Heart left ventricle (tissue), 16 donors: ENCODE measurements around the gene HAGHL. TPM values are rescaled to one million over a fixed set of nuclear protein-coding genes. Genes with fewer than 3 reads are reported as not detected.

Source experiments
- ATAC-seq, 4 donors: fragments of 200-7000 bp; cut with Tn5 transposase; one replicate each; pipeline ENCODE4 v1.9.1; 2020 to 2022; ENCODE audit warnings: moderate library complexity in 4 of 4, mild to moderate bottlenecking in 3 of 4, moderate number of reproducible peaks in 1 of 4
- DNase-seq, 5 donors: peaks; one replicate each; pipeline ENCODE4 v3.0.0-alpha.2; 2020
- H3K27ac ChIP-seq, 12 donors: fragments of 200-600 bp; sonication (generic) in 4 of 12; one replicate each; pipeline versions ENCODE4 v1.5.0 to v1.8.0; 2016 to 2022; ENCODE audit warnings: mild to moderate bottlenecking in 2 of 12
- H3K27me3 ChIP-seq, 9 donors: fragments of 200-600 bp; sonication (generic) in 2 of 9; one replicate each; pipeline versions ENCODE4 v1.5.1 to v1.8.0; 2016 to 2022; ENCODE audit warnings: mild to moderate bottlenecking in 3 of 9
- H3K36me3 ChIP-seq, 9 donors: fragments of 200-600 bp; sonication (generic) in 2 of 9; one replicate each; pipeline versions ENCODE4 v1.5.0 to v1.8.0; 2018 to 2022; ENCODE audit warnings: mild to moderate bottlenecking in 2 of 9
- H3K4me1 ChIP-seq, 12 donors: fragments of 200-600 bp; sonication (generic) in 4 of 12; one replicate each; pipeline versions ENCODE4 v1.5.0 to v1.8.0; 2016 to 2022; ENCODE audit warnings: mild to moderate bottlenecking in 3 of 12
- H3K4me3 ChIP-seq, 12 donors: fragments of 200-600 bp; sonication (generic) in 4 of 12; one replicate each; pipeline versions ENCODE4 v1.5.0 to v1.8.0; 2017 to 2022; ENCODE audit warnings: mild to moderate bottlenecking in 9 of 12, moderate library complexity in 4 of 12
- H3K9me3 ChIP-seq, 12 donors: fragments of 200-600 bp; sonication (generic) in 4 of 12; one replicate each; pipeline versions ENCODE4 v1.5.0 to v1.8.0; 2016 to 2022; ENCODE audit warnings: mild to moderate bottlenecking in 1 of 12
- POLR2A ChIP-seq, 2 donors: fragments of 450-650 bp; IDR thresholded peaks; one replicate each; pipeline ENCODE4 v1.6.1; 2017; ENCODE audit warnings: antibody characterized with exemption in 2 of 2, mild to moderate bottlenecking in 2 of 2, moderate library complexity in 2 of 2
- WGBS, 4 donors: extraction: QIAGEN DNeasy Blood & Tissue Kit in 2 of 4; methylation state at CpG; one replicate each; pipeline versions ENCODE4 v1.1.5 to v1.1.7; 2013 to 2018; 5-methylcytosine and 5-hydroxymethylcytosine counted together
- intact Hi-C, 10 donors: fragments of 100-400 bp; cut with DNase I; formaldehyde crosslinking; loops; one replicate each; pipeline versions ENCODE4 v1.11.1 to v1.14.2; 2022
- polyA plus RNA-seq, 2 donors: library from polyadenylated mRNA; stranded (reverse); fragments of 200-250 nt; gene quantifications; one replicate each; pipeline ENCODE4 v1.2.3, GENCODE V29; 2013
- total RNA-seq, 9 donors: library from RNA; depleted of rRNA in 2 of 9; stranded (reverse); fragments of >200 nt in 2 of 9; fragmentation: NEBNext Ultra II Directional in 3 of 9; extraction: Animal tissue kit (Norgen Biotek cat#: 25700) in 3 of 9; gene quantifications; one replicate each; pipeline versions ENCODE4 v1.1.0 to v1.2.4, GENCODE V29; 2016 to 2023
- TF ChIP-seq, protein P1 (sequence below), 12 donors: fragments of 200-600 bp; sonication (generic) in 4 of 12; IDR thresholded peaks; one replicate each; pipeline versions ENCODE4 v1.5.0 to v1.8.0; 2018 to 2022; ENCODE audit warnings: antibody characterized with exemption in 12 of 12, mild to moderate bottlenecking in 5 of 12
- donor health status: ischemic (EF 13 %, LVEDD 7.1; RV severe dilation, severe dysfunction).
- donor health status: healthy with polysubstance abuse.
- donor health status: DM: no; HTN: yes; CAD: no.
- donor health status: DM: no; HTN: no; CAD: no.
- donor health status: ischemic (EF 25% LVEDD 6.9; RV normal size, moderate dysfunction).
- donor health status: ischemic (EF 25% LVEDD 5.7; RV mildly dilated, moderate dysfunction).
- donor health status: healthy.
- donor health status: DM: yes; HTN: yes; CAD: no.
- donor health status: ischemic (EF 35%, LVEDD 5.7; RV mildly dilated, moderate dysfunction).
- donor health status: nonischemic (EF 11% LVEDD 7.7; RV severe dilation, severe dysfunction).
- donor health status: DM: yes; HTN: yes; CAD: no.
- donor health status: PGD.
- donor health status: ischemic (EF 29% LVEDD 5.4; RV normal size, mild dysfunction).
- donor health status: nonischemic (EF 23%, LVEDD 6.1; RV moderate dilation, normal function).

The HAGHL gene
- total and polyA plus RNA-seq, 11 donors: 5.0 to 44.2 (median 11.9) TPM

DNA sequence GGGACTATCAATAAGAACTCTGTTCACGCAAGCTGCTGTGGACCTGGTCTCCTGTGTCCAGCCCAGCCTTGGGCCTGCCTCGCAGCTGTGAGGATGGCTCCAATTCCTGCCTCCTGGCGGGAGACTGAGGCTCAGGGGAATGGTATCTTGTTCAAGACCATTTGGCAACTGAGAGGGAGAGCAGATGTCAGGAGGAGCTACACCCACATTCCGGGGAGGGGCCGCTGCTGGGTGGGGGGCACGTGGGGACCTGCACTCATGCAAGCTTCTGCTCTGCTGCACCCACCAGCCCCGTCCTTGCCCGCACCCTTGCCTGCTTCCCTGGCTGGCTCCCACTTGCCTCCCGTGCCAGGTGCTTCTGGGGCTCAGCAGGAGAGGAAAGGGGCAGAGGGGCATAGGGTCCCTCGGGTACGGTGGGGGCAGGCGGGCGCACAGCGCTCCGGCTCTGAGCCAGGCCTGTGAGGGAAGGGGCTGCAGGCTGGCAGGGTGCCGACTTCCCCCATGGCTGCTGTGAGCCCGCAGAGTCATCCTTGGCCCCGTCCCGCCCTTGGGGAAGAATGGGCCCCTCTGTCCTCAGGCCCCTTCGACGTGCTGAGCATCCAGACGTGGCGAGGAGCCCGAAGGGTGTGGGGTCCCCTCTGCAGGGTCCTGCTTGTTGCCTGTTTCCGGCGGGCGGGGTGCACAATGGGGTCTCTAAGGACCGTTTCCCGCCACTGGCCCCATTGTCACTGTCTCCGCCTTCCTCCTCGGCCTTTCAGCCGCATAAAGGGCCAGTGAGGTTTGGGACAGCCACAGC, 9.3 kb upstream of the HAGHL start:
- WGBS, 4 donors: 75 to 86% (median 81%) methylated on average over 12 to 32 of the region's 32 CpGs

DNA sequence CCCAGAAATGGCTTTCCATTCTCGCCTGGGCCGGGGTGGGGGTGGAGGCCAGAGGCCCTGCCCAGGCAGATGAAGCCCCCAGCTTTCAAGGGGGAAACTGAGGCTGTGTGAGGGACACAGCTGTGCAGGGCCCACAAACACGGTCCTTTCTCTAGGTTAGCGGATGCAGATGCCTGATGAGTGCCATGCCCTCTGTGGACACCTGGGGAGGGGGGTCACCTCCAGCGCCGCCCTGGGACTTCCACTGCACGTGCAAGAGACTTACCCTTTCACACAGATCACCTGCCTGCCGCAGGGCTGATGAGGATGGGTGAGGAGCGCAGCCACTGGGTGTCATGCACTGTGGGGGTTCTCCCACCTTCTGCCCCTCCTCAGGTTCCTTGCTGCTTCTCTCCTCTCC, 8.5 kb upstream of the HAGHL start:
- H3K4me1 ChIP-seq: peaks cover 4 to 61% (median 42%) of the 10 kb centered on the region in 12 donors

More for the DNA sequence above, 9.3 kb upstream of the HAGHL start:
- peaks cover 0 to 4% (median 0%) of the 10 kb centered on the region in 9 donors for H3K36me3 ChIP-seq
- DNase-seq (no peak), ATAC-seq (no peak)
- no peaks in the 10 kb centered on the region for H3K9me3 ChIP-seq
- H3K27me3 ChIP-seq: peaks cover 0 to 18% (median 0%) of the 10 kb centered on the region in 9 donors
- peaks cover 4 to 61% (median 42%) of the 10 kb centered on the region in 12 donors for H3K4me1 ChIP-seq
- no peak overlapping the region for H3K27ac ChIP-seq
- no peak overlapping the region for H3K4me3 ChIP-seq
- intact Hi-C loops: loop anchor here in 1 of 10 donors (5.0 kb wide), 1 partner anchor 340 kb away; no protein-coding TSS in a partner anchor
- TF ChIP-seq POLR2A (IDR thresholded peaks at IDR 0.05): no peak
- TF ChIP-seq, protein P1, sequence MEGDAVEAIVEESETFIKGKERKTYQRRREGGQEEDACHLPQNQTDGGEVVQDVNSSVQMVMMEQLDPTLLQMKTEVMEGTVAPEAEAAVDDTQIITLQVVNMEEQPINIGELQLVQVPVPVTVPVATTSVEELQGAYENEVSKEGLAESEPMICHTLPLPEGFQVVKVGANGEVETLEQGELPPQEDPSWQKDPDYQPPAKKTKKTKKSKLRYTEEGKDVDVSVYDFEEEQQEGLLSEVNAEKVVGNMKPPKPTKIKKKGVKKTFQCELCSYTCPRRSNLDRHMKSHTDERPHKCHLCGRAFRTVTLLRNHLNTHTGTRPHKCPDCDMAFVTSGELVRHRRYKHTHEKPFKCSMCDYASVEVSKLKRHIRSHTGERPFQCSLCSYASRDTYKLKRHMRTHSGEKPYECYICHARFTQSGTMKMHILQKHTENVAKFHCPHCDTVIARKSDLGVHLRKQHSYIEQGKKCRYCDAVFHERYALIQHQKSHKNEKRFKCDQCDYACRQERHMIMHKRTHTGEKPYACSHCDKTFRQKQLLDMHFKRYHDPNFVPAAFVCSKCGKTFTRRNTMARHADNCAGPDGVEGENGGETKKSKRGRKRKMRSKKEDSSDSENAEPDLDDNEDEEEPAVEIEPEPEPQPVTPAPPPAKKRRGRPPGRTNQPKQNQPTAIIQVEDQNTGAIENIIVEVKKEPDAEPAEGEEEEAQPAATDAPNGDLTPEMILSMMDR (IDR thresholded peaks at IDR 0.05): no peak

DNA sequence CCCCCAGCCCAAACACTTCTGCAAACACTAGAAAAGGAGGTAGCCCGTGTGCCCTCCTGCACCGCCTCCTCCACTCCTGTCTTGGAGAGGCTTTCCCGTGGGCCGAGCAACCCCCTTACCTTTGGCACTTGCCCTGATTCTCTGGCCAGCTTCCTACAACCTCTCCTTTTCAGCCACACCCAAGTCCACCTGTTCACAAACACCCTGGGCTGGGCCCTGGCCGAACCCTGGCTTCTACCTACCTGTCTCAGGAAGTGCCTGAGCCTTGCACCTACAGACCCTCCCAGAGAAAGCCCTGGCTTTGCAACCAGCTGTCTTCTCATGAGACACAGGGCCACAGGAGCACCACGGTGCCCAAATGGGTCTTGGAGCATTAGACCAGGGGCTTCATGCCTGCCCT, 8.0 kb upstream of the HAGHL start:
- peaks cover 0 to 18% (median 0%) of the 10 kb centered on the region in 9 donors for H3K27me3 ChIP-seq
- ATAC-seq (no peak), DNase-seq (no peak)
- peak overlapping the region in 1 of 12 donors; percentile 24 for H3K4me3 ChIP-seq
- H3K27ac ChIP-seq: no peak overlapping the region
- WGBS, 4 donors: 85 to 91% (median 89%) methylated on average over 5 to 6 of the region's 6 CpGs
- TF ChIP-seq, protein P1 (IDR thresholded peaks at IDR 0.05): no peak
- no peak for TF ChIP-seq POLR2A (IDR thresholded peaks at IDR 0.05)
- peaks cover 4 to 60% (median 42%) of the 10 kb centered on the region in 12 donors for H3K4me1 ChIP-seq
- peaks cover 0 to 6% (median 0%) of the 10 kb centered on the region in 9 donors for H3K36me3 ChIP-seq
- intact Hi-C loops: loop anchor here in 1 of 10 donors (5.0 kb wide), 1 partner anchor 338 kb away; no protein-coding TSS in a partner anchor
- no peaks in the 10 kb centered on the region for H3K9me3 ChIP-seq

More for the DNA sequence above, 8.5 kb upstream of the HAGHL start:
- TF ChIP-seq, protein P1 (IDR thresholded peaks at IDR 0.05): no peak
- TF ChIP-seq POLR2A (IDR thresholded peaks at IDR 0.05): no peak
- Histone ChIP-seq H3K27me3 (peaks cover 0 to 18% (median 0%) of the 10 kb centered on the region in 9 donors), H3K4me3 (no peak overlapping the region), H3K27ac (no peak overlapping the region), H3K9me3 (no peaks in the 10 kb centered on the region), H3K36me3 (peaks cover 0 to 6% (median 0%) of the 10 kb centered on the region in 9 donors)
- intact Hi-C loops: loop anchor here in 1 of 10 donors (5.0 kb wide), 1 partner anchor 339 kb away; no protein-coding TSS in a partner anchor
- no peak for ATAC-seq
- no peak for DNase-seq
- 95 to 97% (median 96%) methylated on average over 3 to 9 of the region's 9 CpGs for WGBS, 4 donors
